NCI-H510A treated with DMSO at 0.1 percent for 48 hours (cell line): ENCODE measurements around the gene CPED1.
"Not testable (repeated sequence)": the region's sequence is repeated elsewhere in the genome, so short reads cannot be mapped to it uniquely, and the experiment has no call there.

ENCODE experiments used
- DNase-seq: peaks from one replicate; lab custom pipeline; 2025; lab: John Stamatoyannopoulos, UW

Gene CPED1

GRCh38 chr7:121187222-121187621 is 198.7 kb downstream of the CPED1 start:
- no peak for DNase-seq

GRCh38 chr7:121187676-121188075 is 199.2 kb downstream of the CPED1 start:
- no peak for DNase-seq

GRCh38 chr7:121192834-121193233 is 204.3 kb downstream of the CPED1 start:
- no peak for DNase-seq

GRCh38 chr7:121195010-121195409 is 206.5 kb downstream of the CPED1 start:
- DNase-seq, result no peak

- no peak for DNase-seq
Observed at GRCh38 chr7:121195874-121196273, 207.4 kb downstream of the CPED1 start.

GRCh38 chr7:121196286-121196685 is 207.8 kb downstream of the CPED1 start:
- no peak for DNase-seq

GRCh38 chr7:121197455-121197854 is 208.9 kb downstream of the CPED1 start:
- no peak for DNase-seq

GRCh38 chr7:121198502-121198901 is 210.0 kb downstream of the CPED1 start:
- DNase-seq, result no peak

GRCh38 chr7:121202125-121202524 is 213.6 kb downstream of the CPED1 start:
- no peak for DNase-seq

GRCh38 chr7:121202834-121203233 is 214.3 kb downstream of the CPED1 start:
- no peak for DNase-seq

- no peak for DNase-seq
Observed at GRCh38 chr7:121204537-121204936, 216.0 kb downstream of the CPED1 start.

GRCh38 chr7:121205777-121206176 is 217.3 kb downstream of the CPED1 start:
- DNase-seq, result no peak

- DNase-seq, result no peak
Observed at GRCh38 chr7:121211253-121211652, 222.7 kb downstream of the CPED1 start.

GRCh38 chr7:121212036-121212435 is 223.5 kb downstream of the CPED1 start:
- no peak for DNase-seq

- no peak for DNase-seq
Observed at GRCh38 chr7:121214657-121215056, 226.1 kb downstream of the CPED1 start.

GRCh38 chr7:121219026-121219425 is 230.5 kb downstream of the CPED1 start:
- no peak for DNase-seq

GRCh38 chr7:121221108-121221507 is 232.6 kb downstream of the CPED1 start:
- not testable (repeated sequence) for DNase-seq

GRCh38 chr7:121228779-121229178 is 240.3 kb downstream of the CPED1 start:
- DNase-seq, result no peak

GRCh38 chr7:121235201-121235600 is 246.7 kb downstream of the CPED1 start:
- DNase-seq, result no peak

- no peak for DNase-seq
Observed at GRCh38 chr7:121237601-121238000, 249.1 kb downstream of the CPED1 start.

GRCh38 chr7:121244120-121244870 is 255.8 kb downstream of the CPED1 start:
- no peak for DNase-seq

- not testable (repeated sequence) for DNase-seq
Observed at GRCh38 chr7:121251367-121251766, 262.9 kb downstream of the CPED1 start.

- not testable (repeated sequence) for DNase-seq
Observed at GRCh38 chr7:121252523-121253235, 264.2 kb downstream of the CPED1 start.

- DNase-seq, result no peak
Observed at GRCh38 chr7:121259826-121260225, 271.3 kb downstream of the CPED1 start.
